ENCODE measurements around the gene MICB.
A peak's percentile ranks its signal among the peaks of the same experiment; 100 is the strongest.
"Not testable (repeated sequence)": the region's sequence is repeated elsewhere in the genome, so short reads cannot be mapped to it uniquely, and the experiment has no call there.

Gene MICB

DNA sequence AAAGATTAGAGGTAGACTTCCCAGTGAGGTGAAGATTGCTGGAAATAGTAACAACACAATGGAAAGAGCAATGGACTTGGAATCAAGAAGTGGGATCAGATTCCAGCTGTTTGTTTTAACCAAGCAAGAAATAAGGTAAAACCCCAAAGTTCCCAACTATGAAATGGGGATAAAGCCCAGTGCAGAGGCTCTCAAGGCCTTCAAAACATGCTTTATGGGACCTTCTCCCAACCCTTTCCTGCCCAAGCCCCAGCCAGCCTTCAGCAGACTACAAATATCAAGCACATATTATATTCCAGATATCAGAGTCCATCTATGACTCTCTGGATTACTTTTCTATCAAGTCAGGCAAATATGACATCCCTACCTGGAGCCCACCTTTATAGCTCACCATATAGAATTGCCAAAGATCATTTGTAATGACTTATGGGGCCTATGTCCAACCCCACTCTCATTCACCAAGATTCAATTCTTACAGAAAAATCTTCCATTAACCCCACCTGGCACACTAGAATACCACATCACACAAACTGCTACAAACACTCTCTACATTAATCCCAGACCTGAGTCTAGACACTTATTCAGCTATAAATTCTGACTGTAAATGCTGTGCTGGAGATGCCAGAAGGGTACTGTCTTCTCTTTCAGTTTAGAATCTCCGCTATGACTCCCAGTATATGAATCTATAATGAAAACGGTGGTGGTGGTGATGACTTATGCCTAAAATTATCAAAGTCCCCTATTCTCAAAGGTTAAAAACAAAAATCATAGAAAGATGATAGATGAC, 37.8 kb downstream of the MICB start:
- no peak for DNase-seq (ENCODE audit: extremely low read depth in 1 of 2, low read depth in 1 of 2)

DNA sequence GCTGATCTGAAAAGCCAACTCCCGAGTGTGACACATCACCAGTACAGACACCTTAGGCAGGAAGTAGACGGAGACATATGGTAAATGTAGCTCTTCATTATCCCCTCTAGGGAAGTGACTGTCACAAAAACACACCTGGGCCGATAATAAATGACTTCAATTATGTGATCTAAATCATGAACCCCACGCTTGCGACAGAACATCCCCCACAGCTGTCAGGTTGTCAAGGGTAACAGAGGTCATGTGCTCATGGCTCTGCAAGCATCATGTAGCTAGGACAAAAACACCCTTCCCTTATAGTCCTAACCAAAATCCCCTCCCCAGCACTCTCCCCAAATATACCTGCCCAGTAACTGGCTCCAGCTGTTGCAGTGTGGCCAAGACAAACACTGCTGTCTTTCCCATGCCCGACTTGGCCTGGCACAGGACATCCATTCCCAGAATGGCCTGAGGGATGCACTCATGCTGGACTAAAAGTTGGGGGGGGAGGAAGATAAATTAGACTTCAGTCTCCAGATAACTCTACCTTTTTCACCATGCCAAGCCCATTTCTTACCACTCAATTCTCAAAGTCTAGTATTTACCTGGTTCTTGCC, 41.0 kb downstream of the MICB start:
- DNase-seq (ENCODE audit: extremely low read depth in 1 of 2, low read depth in 1 of 2), result no peak

DNA sequence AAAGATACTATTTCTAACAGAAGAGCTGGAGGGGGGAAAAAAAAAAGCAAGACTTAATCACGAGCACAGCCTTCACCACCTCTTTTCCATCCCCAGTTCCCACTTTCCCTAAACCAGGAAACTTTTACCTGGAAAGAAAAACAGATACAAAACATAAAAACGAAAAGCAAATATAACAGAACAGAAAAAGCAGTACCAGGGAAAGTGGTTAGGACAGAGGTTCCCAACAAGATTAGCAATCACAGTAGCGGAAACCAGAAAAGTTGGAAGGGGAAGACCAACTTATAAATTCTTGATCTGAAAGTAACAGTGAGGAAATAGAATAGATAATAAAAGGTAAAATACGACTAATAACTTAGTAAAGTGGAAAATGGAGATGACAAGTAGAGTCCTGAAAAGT, 42.7 kb downstream of the MICB start:
- no peak for DNase-seq (ENCODE audit: extremely low read depth in 1 of 2, low read depth in 1 of 2)

DNA sequence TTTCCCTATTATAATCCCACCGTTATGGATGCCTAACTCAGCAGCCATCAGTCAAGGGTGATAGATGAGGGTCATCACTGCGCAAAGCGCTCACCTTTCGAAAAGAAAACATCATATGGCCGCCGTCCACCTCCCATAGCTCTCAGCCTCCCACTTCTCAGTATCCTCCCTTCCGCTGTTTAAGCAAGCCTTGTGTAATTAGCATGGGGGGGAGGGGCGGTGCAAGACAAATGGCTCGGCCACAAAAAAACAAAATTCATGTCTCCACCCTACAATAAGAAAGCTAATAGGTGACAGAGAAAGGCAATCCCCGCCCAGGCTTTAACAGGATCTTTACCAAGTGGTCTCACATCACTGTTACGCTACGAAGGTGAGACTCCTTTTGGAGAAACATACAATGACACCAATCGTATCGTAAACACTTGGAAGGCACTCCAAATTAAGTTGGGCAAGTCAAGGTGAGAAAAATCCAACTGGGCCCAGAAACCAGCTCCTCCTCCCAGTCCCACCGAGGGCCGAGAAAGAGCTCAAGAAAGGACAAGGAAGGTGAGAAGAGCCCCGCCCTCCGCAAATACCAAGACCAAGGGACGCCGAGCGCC, 43.2 kb downstream of the MICB start:
- DNase-seq (ENCODE audit: extremely low read depth in 1 of 2, low read depth in 1 of 2), result peak in 1 of 2 donors; percentile 52

- DNase-seq (ENCODE audit: extremely low read depth in 1 of 2, low read depth in 1 of 2), result peak; percentile 83 to 94
Measured at GRCh38 chr6:31541658-31542521, 43.9 kb downstream of the MICB start, which contains the start of gene DDX39B. DDX39B (minus strand) TSS chr6:31542003; CDS start chr6:31540532, 1,471 bp downstream.

DNA sequence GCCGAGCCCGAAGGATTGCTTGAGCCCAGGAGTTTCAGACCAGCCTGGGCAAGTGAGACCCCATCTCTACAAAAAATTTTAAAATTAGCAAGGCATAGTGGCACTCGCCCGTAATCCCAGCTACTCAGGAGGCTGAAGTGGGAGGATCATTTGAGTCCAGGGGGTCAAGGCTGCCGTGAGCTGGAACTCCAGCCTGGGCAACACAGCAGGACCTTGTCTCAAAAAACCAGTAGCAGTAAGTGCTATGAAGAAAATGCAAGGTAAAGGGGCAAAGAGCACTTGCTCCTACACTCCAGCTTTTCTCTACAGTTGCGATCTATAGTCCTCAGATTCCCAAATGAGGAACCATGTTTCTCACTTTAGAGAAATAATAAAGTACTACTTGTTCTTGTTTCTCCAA, 45.7 kb downstream of the MICB start:
- DNase-seq (ENCODE audit: extremely low read depth in 1 of 2, low read depth in 1 of 2), result no peak

- DNase-seq (ENCODE audit: extremely low read depth in 1 of 2, low read depth in 1 of 2), result no peak
Measured at GRCh38 chr6:31544676-31545075, 46.7 kb downstream of the MICB start.

GRCh38 chr6:31545291-31545690, 47.3 kb downstream of the MICB start:
- DNase-seq (ENCODE audit: extremely low read depth in 1 of 2, low read depth in 1 of 2), result no peak

DNA sequence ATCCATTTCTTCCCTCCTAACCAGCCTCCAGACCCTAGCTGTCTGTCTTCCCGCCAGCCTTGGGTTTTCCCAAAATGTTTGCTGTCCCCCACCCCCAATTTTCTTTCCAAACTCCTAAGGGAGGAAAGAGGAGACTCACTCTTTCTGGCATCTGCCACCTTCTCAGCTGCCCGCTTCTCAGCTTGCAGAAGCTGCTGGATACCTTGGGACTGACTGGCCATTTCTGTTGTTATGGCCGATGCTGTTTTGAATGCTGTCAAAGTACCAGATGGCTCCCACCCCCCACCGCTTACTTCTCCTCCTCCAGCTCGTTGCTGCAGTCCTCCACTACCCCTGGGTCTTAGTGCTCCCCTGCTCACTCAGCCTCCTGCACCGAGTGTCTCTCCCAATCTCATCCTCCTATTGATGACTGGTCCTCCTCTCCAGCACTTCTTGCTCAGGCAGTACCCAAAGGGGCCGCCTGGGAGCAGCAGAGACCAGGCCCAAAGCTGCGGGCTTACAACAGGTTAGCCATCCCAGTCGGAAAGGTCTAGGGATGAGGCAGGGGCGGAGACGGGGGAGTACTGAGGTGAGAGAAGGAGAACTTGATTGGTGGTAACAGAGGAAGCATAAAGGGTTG, 48.5 kb downstream of the MICB start, which contains the start of gene ATP6V1G2:
TSS of gene ATP6V1G2 (minus strand) at position 270 of the 619 bp plus-strand sequence. CDS start at position 221, 49 bp downstream.
- DNase-seq (ENCODE audit: extremely low read depth in 1 of 2, low read depth in 1 of 2), result peak; percentile 77 to 88

- peak; percentile 89 to 95 for DNase-seq (ENCODE audit: extremely low read depth in 1 of 2, low read depth in 1 of 2)
Measured at GRCh38 chr6:31546958-31547726, 49.2 kb downstream of the MICB start, which contains the start of gene NFKBIL1. NFKBIL1 (plus strand) TSS chr6:31547608; CDS start chr6:31547695, 87 bp downstream.

- no peak for DNase-seq (ENCODE audit: extremely low read depth in 1 of 2, low read depth in 1 of 2)
Measured at GRCh38 chr6:31547727-31548543, 50.0 kb downstream of the MICB start.

GRCh38 chr6:31548544-31548873, 50.6 kb downstream of the MICB start:
- no peak for DNase-seq (ENCODE audit: extremely low read depth in 1 of 2, low read depth in 1 of 2)

DNA sequence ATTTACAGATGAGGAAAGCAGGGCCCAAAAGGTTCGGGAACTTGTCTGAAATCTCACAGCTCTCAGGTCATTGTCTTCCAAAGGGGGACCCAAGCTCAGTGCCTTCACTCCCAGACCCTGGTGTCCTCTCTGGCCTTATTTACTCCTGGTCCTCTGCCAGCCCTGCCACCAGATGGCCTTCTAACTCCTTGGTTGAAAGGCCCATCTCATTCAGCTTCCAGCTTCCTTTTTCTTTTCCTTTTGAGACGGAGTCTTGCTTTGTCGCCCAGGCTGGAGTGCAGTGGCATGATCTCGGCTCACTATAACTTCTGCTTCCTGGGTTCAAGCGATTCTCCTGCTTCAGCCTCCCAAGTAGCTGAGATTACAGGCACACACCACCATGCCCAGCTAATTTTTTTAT, 53.4 kb downstream of the MICB start:
- DNase-seq (ENCODE audit: extremely low read depth in 1 of 2, low read depth in 1 of 2), result not testable (repeated sequence)

DNA sequence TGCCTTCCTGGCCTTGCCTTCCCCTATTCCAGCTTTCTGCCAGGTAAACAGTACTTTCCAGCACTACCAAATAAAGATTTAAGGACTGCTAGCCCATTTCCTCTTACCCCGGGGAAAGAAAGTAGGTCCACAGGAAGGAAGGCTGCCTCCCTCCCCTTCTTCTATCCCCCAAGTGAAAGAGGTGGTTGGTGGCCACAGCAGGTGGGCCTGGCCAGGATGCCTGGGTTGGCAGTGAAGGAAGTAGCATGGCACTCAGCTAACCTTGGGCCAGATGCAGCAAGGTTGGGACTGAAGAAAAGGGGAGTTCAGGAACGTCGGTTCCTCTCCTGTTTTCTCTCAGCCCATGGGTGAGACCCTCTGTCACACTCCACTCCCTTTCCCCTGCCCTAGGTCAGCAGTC, 58.4 kb downstream of the MICB start:
- no peak for DNase-seq (ENCODE audit: extremely low read depth in 1 of 2, low read depth in 1 of 2)

GRCh38 chr6:31557443-31558317, 59.7 kb downstream of the MICB start:
- DNase-seq (ENCODE audit: extremely low read depth in 1 of 2, low read depth in 1 of 2), result no peak

DNA sequence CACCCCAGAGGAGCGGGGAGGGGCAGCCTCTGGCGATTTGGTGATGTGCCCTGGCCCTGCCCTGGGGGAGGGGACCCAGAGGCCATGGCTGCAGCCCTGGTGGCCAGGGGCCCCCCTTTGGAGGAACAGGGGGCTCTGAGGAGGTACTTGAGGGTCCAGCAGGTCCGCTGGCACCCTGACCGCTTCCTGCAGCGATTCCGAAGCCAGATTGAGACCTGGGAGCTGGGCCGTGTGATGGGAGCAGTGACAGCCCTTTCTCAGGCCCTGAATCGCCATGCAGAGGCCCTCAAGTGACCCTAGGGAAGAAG, 60.3 kb downstream of the MICB start:
- no peak for DNase-seq (ENCODE audit: extremely low read depth in 1 of 2, low read depth in 1 of 2)

- no peak for DNase-seq (ENCODE audit: extremely low read depth in 1 of 2, low read depth in 1 of 2)
Measured at GRCh38 chr6:31558631-31559500, 60.9 kb downstream of the MICB start.

Data from stimulated activated CD8-positive, alpha-beta memory T cell treated with anti-CD3 and anti-CD28 coated beads, Interleukin-7, amount 100 ng/mL, for 48 hours (primary cell).